SK-N-SH (cell line): ENCODE results near the gene MOCS3.

ENCODE experiments used
- CHD2 ChIP-seq: fragments of 150-350 bp; IDR thresholded peaks from 2 replicates; pipeline ENCODE4 v1.6.1; 2018; ENCODE audit warnings: low read length; ENCODE audit not compliant: partially characterized antibody
- ELF1 ChIP-seq: IDR thresholded peaks from 2 replicates; pipeline ENCODE4 v1.4.0; 2012
- EP300 ChIP-seq, 2 experiments: IDR thresholded peaks; 2 replicates each; pipeline versions ENCODE4 v1.4.0 to v1.6.1; 2012; ENCODE audit warnings: borderline replicate concordance in 1 of 2, low read depth in 1 of 2, low read length in 1 of 2
- EZH2phosphoT487 ChIP-seq: fragments of 200-600 bp; sonication (generic); IDR thresholded peaks from 2 replicates; pipeline ENCODE4 v1.6.1; 2017; ENCODE audit warnings: low read depth, mixed run types, mild to moderate bottlenecking, antibody characterized with exemption, moderate library complexity, borderline replicate concordance
- GATA2 ChIP-seq: sonication (generic); formaldehyde crosslinking; IDR thresholded peaks from 2 replicates; pipeline ENCODE4 v1.5.0; 2020; ENCODE audit warnings: mild to moderate bottlenecking, missing genetic modification reagents
- MXI1 ChIP-seq: IDR thresholded peaks from 2 replicates; pipeline ENCODE4 v1.6.1; 2012; ENCODE audit warnings: mild to moderate bottlenecking, low read depth, low read length, improper control_type of control experiment
- POLR2AphosphoS5 ChIP-seq: IDR thresholded peaks from 2 replicates; pipeline ENCODE4 v1.6.1; 2012; ENCODE audit warnings: low read depth, low read length
- RFX5 ChIP-seq: IDR thresholded peaks from 2 replicates; pipeline ENCODE4 v1.6.1; 2012; ENCODE audit warnings: mild to moderate bottlenecking, improper control_type of control experiment, low read length
- TF ChIP-seq, protein P1 (sequence below): fragments of 200-600 bp; sonication (generic); IDR thresholded peaks from 2 replicates; pipeline ENCODE4 v1.6.1; 2017; ENCODE audit warnings: antibody characterized with exemption, mild to moderate bottlenecking, moderate library complexity
- TF ChIP-seq, protein P2 (sequence below): IDR thresholded peaks from 2 replicates; pipeline ENCODE4; 2012
- TF ChIP-seq, protein P3 (sequence below): fragments of 150-350 bp; IDR thresholded peaks from 2 replicates; pipeline ENCODE4 v1.6.1; 2017; ENCODE audit warnings: antibody characterized with exemption, low read length, low read depth, borderline replicate concordance

DNA sequence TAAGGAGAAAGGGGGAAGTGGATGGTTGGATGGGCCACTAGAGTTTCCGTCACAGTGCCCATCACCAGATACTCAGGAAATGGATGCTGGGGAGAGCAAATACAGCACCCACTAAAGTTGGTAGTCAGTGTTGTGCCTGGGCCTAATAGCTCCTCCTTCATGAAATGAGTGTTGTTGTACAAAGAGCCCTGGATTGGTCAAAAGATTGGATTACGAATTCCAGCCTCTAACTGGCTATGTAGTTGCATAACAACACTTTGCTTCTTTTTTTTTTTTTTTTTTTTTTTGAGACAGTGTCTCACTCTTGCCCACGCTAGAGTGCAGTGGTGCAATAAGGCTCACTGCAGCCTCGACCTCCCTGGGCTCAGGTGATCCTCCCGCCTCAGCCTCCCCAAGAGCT lies 36.9 kb downstream of the MOCS3 start:
- no peak for TF ChIP-seq CHD2
- TF ChIP-seq POLR2AphosphoS5, result no peak
- no peak for TF ChIP-seq EP300 (IDR thresholded peaks at IDR 0.05; ENCODE audit: borderline replicate concordance in 1 of 2, low read depth in 1 of 2, low read length in 1 of 2)
- TF ChIP-seq RFX5, result no peak
- TF ChIP-seq MXI1, result no peak
- TF ChIP-seq, protein P1, sequence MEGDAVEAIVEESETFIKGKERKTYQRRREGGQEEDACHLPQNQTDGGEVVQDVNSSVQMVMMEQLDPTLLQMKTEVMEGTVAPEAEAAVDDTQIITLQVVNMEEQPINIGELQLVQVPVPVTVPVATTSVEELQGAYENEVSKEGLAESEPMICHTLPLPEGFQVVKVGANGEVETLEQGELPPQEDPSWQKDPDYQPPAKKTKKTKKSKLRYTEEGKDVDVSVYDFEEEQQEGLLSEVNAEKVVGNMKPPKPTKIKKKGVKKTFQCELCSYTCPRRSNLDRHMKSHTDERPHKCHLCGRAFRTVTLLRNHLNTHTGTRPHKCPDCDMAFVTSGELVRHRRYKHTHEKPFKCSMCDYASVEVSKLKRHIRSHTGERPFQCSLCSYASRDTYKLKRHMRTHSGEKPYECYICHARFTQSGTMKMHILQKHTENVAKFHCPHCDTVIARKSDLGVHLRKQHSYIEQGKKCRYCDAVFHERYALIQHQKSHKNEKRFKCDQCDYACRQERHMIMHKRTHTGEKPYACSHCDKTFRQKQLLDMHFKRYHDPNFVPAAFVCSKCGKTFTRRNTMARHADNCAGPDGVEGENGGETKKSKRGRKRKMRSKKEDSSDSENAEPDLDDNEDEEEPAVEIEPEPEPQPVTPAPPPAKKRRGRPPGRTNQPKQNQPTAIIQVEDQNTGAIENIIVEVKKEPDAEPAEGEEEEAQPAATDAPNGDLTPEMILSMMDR, result no peak
- TF ChIP-seq, protein P2, sequence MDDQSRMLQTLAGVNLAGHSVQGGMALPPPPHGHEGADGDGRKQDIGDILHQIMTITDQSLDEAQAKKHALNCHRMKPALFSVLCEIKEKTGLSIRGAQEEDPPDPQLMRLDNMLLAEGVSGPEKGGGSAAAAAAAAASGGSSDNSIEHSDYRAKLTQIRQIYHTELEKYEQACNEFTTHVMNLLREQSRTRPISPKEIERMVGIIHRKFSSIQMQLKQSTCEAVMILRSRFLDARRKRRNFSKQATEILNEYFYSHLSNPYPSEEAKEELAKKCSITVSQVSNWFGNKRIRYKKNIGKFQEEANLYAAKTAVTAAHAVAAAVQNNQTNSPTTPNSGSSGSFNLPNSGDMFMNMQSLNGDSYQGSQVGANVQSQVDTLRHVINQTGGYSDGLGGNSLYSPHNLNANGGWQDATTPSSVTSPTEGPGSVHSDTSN, result no peak
- no peak for TF ChIP-seq EZH2phosphoT487
- no peak for TF ChIP-seq ELF1
- no peak for TF ChIP-seq GATA2 (CRISPR knock-in tag)
- TF ChIP-seq, protein P3, sequence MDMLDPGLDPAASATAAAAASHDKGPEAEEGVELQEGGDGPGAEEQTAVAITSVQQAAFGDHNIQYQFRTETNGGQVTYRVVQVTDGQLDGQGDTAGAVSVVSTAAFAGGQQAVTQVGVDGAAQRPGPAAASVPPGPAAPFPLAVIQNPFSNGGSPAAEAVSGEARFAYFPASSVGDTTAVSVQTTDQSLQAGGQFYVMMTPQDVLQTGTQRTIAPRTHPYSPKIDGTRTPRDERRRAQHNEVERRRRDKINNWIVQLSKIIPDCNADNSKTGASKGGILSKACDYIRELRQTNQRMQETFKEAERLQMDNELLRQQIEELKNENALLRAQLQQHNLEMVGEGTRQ, result no peak
